Esophagus (tissue), 2 donors: Measurements from ENCODE around the gene DMGDH. TPM values are rescaled to one million over a fixed set of nuclear protein-coding genes. Genes with fewer than 3 reads are reported as not detected.

Experiments used
- polyA plus RNA-seq, 2 donors: library from polyadenylated mRNA; stranded (reverse); fragments of 200-250 nt; gene quantifications; one replicate each; pipeline ENCODE4 v1.2.3, GENCODE V29; 2013
- donor health status: healthy with polysubstance abuse.
- donor health status: Bipolar disorder and iron deficiency.

Gene DMGDH
- polyA plus RNA-seq, 2 donors, result 0.14 to 0.33 TPM

Other genes starting within 250 kb of the DMGDH start
- gene ARSB, start 84.4 kb downstream of the DMGDH start, polyA plus RNA-seq, result 1 to 10 TPM in 1 of 2 donors, under 1 TPM in 1; 0.61 to 1.7 TPM
- 1 to 10 TPM; 3.1 to 4.4 TPM for gene BHMT2, start 93 bp upstream of the DMGDH start, polyA plus RNA-seq
- gene BHMT, start 42.1 kb upstream of the DMGDH start, polyA plus RNA-seq, result under 1 TPM; 0.10 to 0.16 TPM
- gene JMY, start 166.5 kb upstream of the DMGDH start, polyA plus RNA-seq, result 1 to 10 TPM; 2.3 to 2.5 TPM